Ascending aorta (tissue), 2 donors: Measurements from ENCODE around the gene TCF4. TPM values are rescaled to one million over a fixed set of nuclear protein-coding genes. Genes with fewer than 3 reads are reported as not detected.

Source experiments
- DNase-seq, 2 donors: peaks; one replicate each; pipeline ENCODE4 v3.0.0-alpha.2; 2019; ENCODE audit warnings: low spot score in 2 of 2
- H3K27ac ChIP-seq, 2 donors: fragments of 200-600 bp; sonication (generic); one replicate each; pipeline ENCODE4 v1.5.1; 2016 to 2017; ENCODE audit warnings: mild to moderate bottlenecking in 1 of 2
- H3K27me3 ChIP-seq: fragments of 200-600 bp; sonication (generic); one replicate; pipeline ENCODE4 v1.5.1; 2017
- H3K36me3 ChIP-seq, 2 donors: fragments of 200-600 bp; sonication (generic); one replicate each; pipeline ENCODE4 v1.5.1; 2016
- H3K4me1 ChIP-seq, 2 donors: fragments of 200-600 bp; sonication (generic); one replicate each; pipeline ENCODE4 v1.5.1; 2016 to 2017; ENCODE audit warnings: mild to moderate bottlenecking in 1 of 2
- H3K4me3 ChIP-seq, 2 donors: fragments of 200-600 bp; sonication (generic); one replicate each; pipeline ENCODE4 v1.5.1; 2016 to 2017; ENCODE audit warnings: mild to moderate bottlenecking in 1 of 2
- H3K9me3 ChIP-seq, 2 donors: fragments of 200-600 bp; sonication (generic); one replicate each; pipeline ENCODE4 v1.5.1; 2016
- intact Hi-C: fragments of 100-400 bp; cut with DNase I; formaldehyde crosslinking; loops from one replicate; pipeline ENCODE4 v1.15.1; 2023
- total RNA-seq: library from RNA; depleted of rRNA; stranded (reverse); fragments of >200 nt; gene quantifications from one replicate; pipeline ENCODE4 v1.1.0, GENCODE V29; 2016
- TF ChIP-seq, protein P1 (sequence below), 3 experiments: fragments of 200-600 bp in 2 of 3; fragments of 450-650 bp in 1 of 3; sonication (generic) in 2 of 3; IDR thresholded peaks; one replicate each; pipeline ENCODE4 v1.5.1; 2016 to 2019; ENCODE audit warnings: antibody characterized with exemption in 3 of 3, mild to moderate bottlenecking in 1 of 3, moderate library complexity in 1 of 3

Gene TCF4
- total RNA-seq, 1 donor from 2014 or later: 180 TPM

DNA sequence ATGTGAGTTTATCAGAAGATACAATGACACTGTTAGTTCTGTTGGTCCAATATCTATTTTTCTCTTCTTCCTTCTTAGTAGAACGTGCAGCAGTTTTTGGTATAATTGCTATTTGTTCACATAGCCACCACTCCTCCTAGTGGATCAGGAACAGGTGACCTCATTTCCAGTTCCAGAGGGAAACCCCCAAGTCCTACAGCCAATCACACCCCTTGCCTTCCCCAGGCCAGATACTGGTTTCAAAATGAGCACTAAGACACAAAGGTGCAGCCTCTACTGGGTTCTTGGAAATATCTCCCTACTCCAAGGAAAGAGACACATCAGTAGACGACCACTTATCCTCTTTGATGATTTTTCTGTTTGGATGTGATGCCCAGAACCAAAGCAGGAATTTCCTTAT, 103.2 kb downstream of the TCF4 start:
- Histone ChIP-seq H3K4me1 (peaks cover 0 to 12% of the 10 kb centered on the region in 2 donors), H3K4me3 (no peak overlapping the region), H3K27ac (no peak overlapping the region), H3K36me3 (no peaks in the 10 kb centered on the region), H3K27me3 (no peaks in the 10 kb centered on the region), H3K9me3 (no peaks in the 10 kb centered on the region)
- TF ChIP-seq, protein P1, sequence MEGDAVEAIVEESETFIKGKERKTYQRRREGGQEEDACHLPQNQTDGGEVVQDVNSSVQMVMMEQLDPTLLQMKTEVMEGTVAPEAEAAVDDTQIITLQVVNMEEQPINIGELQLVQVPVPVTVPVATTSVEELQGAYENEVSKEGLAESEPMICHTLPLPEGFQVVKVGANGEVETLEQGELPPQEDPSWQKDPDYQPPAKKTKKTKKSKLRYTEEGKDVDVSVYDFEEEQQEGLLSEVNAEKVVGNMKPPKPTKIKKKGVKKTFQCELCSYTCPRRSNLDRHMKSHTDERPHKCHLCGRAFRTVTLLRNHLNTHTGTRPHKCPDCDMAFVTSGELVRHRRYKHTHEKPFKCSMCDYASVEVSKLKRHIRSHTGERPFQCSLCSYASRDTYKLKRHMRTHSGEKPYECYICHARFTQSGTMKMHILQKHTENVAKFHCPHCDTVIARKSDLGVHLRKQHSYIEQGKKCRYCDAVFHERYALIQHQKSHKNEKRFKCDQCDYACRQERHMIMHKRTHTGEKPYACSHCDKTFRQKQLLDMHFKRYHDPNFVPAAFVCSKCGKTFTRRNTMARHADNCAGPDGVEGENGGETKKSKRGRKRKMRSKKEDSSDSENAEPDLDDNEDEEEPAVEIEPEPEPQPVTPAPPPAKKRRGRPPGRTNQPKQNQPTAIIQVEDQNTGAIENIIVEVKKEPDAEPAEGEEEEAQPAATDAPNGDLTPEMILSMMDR (IDR thresholded peaks at IDR 0.05): no peak
- intact Hi-C loops: no loop called here
- no peak for DNase-seq

DNA sequence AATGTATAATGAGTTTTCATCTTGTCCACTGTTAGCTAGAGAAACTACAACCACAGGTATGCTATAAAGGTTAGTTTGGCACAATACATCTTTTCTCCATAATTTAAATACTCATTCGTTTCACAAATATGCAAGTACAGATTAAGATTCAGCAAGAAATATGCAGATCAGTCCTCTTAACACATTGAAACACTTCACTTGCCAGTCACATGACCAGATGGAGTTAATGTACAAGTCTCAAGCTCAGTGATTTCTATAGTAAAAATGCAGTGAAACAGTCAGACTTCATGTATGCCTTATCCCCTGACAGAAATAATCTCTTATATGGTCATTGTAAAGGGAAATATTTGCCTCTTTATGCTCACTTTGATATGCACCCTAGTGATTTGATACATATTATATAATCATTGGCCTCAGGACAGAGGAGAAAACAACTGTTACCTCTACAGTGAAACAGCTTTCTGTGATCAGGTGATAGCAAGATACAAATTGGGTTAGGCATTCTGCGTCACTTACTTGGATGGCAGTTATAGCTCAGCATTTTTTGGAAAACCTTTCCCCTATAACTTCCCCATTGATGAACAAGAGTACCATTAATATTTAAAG, 104.6 kb downstream of the TCF4 start:
- Histone ChIP-seq H3K27ac (no peak overlapping the region), H3K27me3 (no peaks in the 10 kb centered on the region), H3K36me3 (no peaks in the 10 kb centered on the region), H3K9me3 (no peaks in the 10 kb centered on the region), H3K4me1 (peaks cover 0 to 14% of the 10 kb centered on the region in 2 donors), H3K4me3 (no peak overlapping the region)
- no peak for DNase-seq
- TF ChIP-seq, protein P1 (IDR thresholded peaks at IDR 0.05): no peak
- intact Hi-C loops: no loop called here

DNA sequence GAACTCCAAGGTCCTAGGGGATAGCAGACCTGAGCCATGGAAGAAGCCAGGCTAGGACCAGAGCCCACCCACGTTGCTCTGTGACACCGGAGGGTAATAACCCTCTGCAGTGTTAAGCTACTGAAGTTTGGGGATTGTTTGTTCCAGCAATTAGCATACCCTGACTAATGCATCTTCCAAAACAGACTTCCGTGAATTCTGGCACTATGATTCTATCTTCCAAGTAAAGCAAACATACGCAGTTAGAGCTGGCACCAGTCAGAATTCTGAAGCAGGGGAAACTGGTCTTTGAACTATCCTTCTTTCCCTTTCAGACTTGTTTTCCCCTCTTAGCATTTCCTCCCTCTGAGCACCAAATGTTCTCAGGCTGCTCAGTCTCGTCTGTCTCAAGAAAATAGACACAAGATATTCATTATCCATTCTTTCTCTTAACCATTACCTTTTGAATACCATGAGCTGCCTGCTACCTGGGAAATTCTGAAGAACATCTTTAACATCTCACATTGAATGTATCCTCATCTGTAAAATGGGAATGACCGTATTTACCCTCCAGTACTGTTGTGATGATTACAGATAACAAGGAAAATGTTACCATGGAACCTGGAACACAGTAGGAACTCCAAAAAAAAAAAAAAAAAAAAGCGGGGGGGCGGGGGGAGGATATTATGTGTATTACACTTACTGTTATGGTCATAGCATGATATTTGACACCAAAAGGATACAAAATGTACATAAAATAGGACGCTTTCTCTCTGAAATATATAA, 108.2 kb downstream of the TCF4 start:
- H3K27ac ChIP-seq: no peak overlapping the region
- TF ChIP-seq, protein P1 (IDR thresholded peaks at IDR 0.05): no peak
- intact Hi-C loops: loop anchor here (5.0 kb wide), 2 partner anchors 78 to 107 kb away; partner anchors contain the start of gene TCF4
- H3K36me3 ChIP-seq: no peaks in the 10 kb centered on the region
- H3K27me3 ChIP-seq: no peaks in the 10 kb centered on the region
- no peaks in the 10 kb centered on the region for H3K9me3 ChIP-seq
- no peak overlapping the region for H3K4me3 ChIP-seq
- DNase-seq: no peak
- H3K4me1 ChIP-seq: peaks cover 0 to 6% of the 10 kb centered on the region in 2 donors

DNA sequence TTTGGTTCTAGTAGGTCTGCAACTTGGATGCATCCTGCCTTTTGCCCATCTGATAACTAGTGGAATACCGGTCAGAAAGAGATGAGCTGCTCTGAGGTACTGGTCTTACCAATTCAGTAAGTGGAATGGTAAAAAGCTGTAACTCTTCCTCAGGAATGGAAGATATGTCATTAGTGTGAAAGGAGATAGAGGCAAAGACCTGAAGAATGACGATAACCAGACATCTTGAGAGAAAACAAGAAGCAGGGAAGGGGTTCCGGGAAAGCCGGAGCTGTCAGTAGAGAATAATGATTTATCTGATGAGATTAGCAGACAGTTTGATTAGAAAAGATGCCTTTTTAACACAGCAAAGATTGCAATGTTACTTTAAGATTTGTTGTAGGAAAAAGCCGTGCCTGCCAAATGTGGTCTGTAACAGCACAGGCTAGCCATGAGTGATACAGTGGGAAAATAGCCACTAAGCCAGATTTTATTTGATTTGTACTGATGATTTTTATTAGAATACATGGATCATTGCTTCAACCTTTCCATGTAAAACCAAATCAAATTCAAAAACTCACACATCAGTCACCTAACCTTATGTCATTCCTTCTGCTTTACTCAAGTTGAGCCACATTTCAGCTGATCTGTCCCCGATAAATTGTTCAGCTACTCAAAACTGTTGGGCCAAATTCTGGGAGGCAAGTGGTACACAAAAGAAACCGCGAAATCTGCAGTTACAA, 110.0 kb downstream of the TCF4 start:
- Histone ChIP-seq H3K36me3 (no peaks in the 10 kb centered on the region), H3K27me3 (no peaks in the 10 kb centered on the region), H3K9me3 (no peaks in the 10 kb centered on the region), H3K4me1 (peaks cover 0 to 6% of the 10 kb centered on the region in 2 donors), H3K4me3 (peak overlapping the region; percentile 51 to 75), H3K27ac (peak overlapping the region; percentile 81 to 85)
- DNase-seq: no peak
- intact Hi-C loops: loop anchor here (5.0 kb wide), 2 partner anchors 76 to 109 kb away; partner anchors contain the start of gene TCF4
- TF ChIP-seq, protein P1 (IDR thresholded peaks at IDR 0.05): no peak

DNA sequence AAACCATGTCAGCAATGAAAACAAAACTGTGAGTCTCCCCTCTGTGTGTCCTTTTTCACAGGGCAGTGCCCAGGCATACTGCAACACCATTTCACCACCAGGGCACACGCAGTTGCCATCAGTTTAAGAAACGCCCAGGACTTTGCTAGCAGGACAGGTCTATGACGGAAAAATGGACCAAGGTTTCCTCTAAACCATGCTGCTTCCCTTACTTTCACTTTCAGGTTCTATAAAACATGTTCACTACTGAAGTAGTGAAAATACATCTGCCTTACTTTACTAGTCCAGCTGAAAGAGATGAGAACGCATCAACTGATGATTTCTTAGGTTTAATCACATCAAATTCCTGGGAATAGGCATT, 110.5 kb downstream of the TCF4 start:
- intact Hi-C loops: loop anchor here (5.0 kb wide), 2 partner anchors 75 to 110 kb away; partner anchors contain the start of gene TCF4
- peaks cover 0 to 6% of the 10 kb centered on the region in 2 donors for H3K4me1 ChIP-seq

More for the DNA sequence above, 110.5 kb downstream of the TCF4 start:
- H3K4me3 ChIP-seq: peak overlapping the region; percentile 51 to 75
- DNase-seq: peak in 1 of 2 donors; percentile 68
- H3K27ac ChIP-seq: peak overlapping the region; percentile 81 to 85
- H3K9me3 ChIP-seq: no peaks in the 10 kb centered on the region
- H3K27me3 ChIP-seq: no peaks in the 10 kb centered on the region
- no peaks in the 10 kb centered on the region for H3K36me3 ChIP-seq
- TF ChIP-seq, protein P1 (IDR thresholded peaks at IDR 0.05): peak in 1 of 3 experiments; percentile 13
